DMS114 treated with DMSO at 0.1 percent for 48 hours (cell line): Measurements from ENCODE around the gene DGLUCY.
"Not testable (repeated sequence)": the region's sequence is repeated elsewhere in the genome, so short reads cannot be mapped to it uniquely, and the experiment has no call there.

Experiments
- DNase-seq: peaks from one replicate; lab custom pipeline; 2025; ENCODE audit not compliant: unreplicated experiment; lab: John Stamatoyannopoulos, UW

Gene DGLUCY

GRCh38 chr14:91231446-91231845, 117.6 kb downstream of the DGLUCY start:
- DNase-seq = no peak

- DNase-seq = no peak
Observed at GRCh38 chr14:91232052-91232451, 118.2 kb downstream of the DGLUCY start.

- no peak for DNase-seq
Observed at GRCh38 chr14:91232603-91233002, 118.7 kb downstream of the DGLUCY start.

- no peak for DNase-seq
Observed at GRCh38 chr14:91233936-91234790, 120.3 kb downstream of the DGLUCY start.

- DNase-seq = no peak
Observed at GRCh38 chr14:91234791-91235114, 120.9 kb downstream of the DGLUCY start.

GRCh38 chr14:91235841-91236240, 122.0 kb downstream of the DGLUCY start:
- DNase-seq = no peak

GRCh38 chr14:91237219-91237618, 123.3 kb downstream of the DGLUCY start:
- no peak for DNase-seq

- no peak for DNase-seq
Observed at GRCh38 chr14:91238085-91238484, 124.2 kb downstream of the DGLUCY start.

GRCh38 chr14:91238661-91239060, 124.8 kb downstream of the DGLUCY start:
- DNase-seq = no peak

GRCh38 chr14:91241863-91242262, 128.0 kb downstream of the DGLUCY start:
- DNase-seq = no peak

- DNase-seq = no peak
Observed at GRCh38 chr14:91242635-91243034, 128.8 kb downstream of the DGLUCY start.

- no peak for DNase-seq
Observed at GRCh38 chr14:91243074-91243471, 129.2 kb downstream of the DGLUCY start.

- no peak for DNase-seq
Observed at GRCh38 chr14:91244501-91244901, 130.6 kb downstream of the DGLUCY start, which contains the start of gene GPR68. TSS of gene GPR68 (minus strand) at chr14:91244704. CDS start at chr14:91235050, 9,654 bp downstream.

- DNase-seq = no peak
Observed at GRCh38 chr14:91245029-91245428, 131.2 kb downstream of the DGLUCY start.

- not testable (repeated sequence) for DNase-seq
Observed at GRCh38 chr14:91245616-91246015, 131.7 kb downstream of the DGLUCY start.

- no peak for DNase-seq
Observed at GRCh38 chr14:91246051-91246852, 132.4 kb downstream of the DGLUCY start.

GRCh38 chr14:91249841-91250616, 136.2 kb downstream of the DGLUCY start:
- no peak for DNase-seq

GRCh38 chr14:91250912-91251311, 137.0 kb downstream of the DGLUCY start:
- DNase-seq = no peak

- DNase-seq = no peak
Observed at GRCh38 chr14:91252871-91253794, 139.3 kb downstream of the DGLUCY start.

GRCh38 chr14:91253795-91254323, 140.0 kb downstream of the DGLUCY start:
- no peak for DNase-seq
